A673 (cell line): ENCODE data around the gene GSTP1.
"Not testable (repeated sequence)": the region's sequence is repeated elsewhere in the genome, so short reads cannot be mapped to it uniquely, and the experiment has no call there.

ENCODE experiments used
- CTCF ChIP-seq: fragments of 300-800, 200-600 bp; sonication (generic); conservative IDR thresholded peaks from 2 replicates; pipeline ENCODE4 v1.5.1; 2017; ENCODE audit warnings: low read depth, mild to moderate bottlenecking, antibody characterized with exemption, low read length, moderate library complexity, mixed read lengths
- EZH2 ChIP-seq: fragments of 200-600 bp; sonication (generic); IDR thresholded peaks from 2 replicates; pipeline ENCODE4 v1.6.1; 2017; ENCODE audit warnings: borderline replicate concordance, low read depth, mild to moderate bottlenecking, mixed read lengths, antibody characterized with exemption, low read length; ENCODE audit not compliant: poor library complexity, severe bottlenecking

DNA sequence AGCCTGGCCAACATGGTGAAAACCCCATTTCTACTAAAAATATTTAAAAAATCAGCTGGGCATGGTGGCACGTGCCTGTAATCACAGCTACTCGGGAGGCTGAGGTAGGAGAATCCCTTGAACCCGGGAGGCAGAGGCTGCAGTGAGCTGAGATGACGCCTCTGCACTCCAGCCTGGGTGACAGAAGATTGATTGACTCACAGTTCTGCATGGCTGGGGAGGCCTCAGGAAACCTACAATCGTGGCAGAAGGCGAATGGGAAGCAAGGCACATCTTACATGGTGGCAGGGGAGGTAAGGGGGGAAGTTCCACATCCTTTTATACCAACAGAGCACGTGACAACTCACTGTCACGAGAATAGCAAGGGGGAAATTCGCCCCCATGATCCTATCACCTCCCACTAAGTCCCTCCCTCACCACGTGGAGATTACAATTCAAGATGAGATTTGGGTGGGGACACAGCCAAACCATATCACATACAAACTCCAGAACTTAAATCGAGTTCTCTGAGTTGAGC, 5.3 kb downstream of the GSTP1 start:
- TF ChIP-seq EZH2, CTCF: not testable (repeated sequence)
